Thyroid gland (tissue), 4 donors: Measurements from ENCODE around the gene SMAP2.

Experiments
- CTCF ChIP-seq, 6 experiments: fragments of 200-600 bp in 3 of 6; fragments of 450-650 bp in 3 of 6; sonication (generic) in 3 of 6; IDR thresholded peaks; one replicate each; pipeline ENCODE4 v1.5.1; 2016 to 2019; ENCODE audit warnings: antibody characterized with exemption in 6 of 6, mild to moderate bottlenecking in 2 of 6, inconsistent platforms in 1 of 6, moderate library complexity in 1 of 6
- POLR2A ChIP-seq, 2 donors: fragments of 450-650 bp; IDR thresholded peaks; one replicate each; pipeline ENCODE4 v1.6.1; 2017; ENCODE audit warnings: antibody characterized with exemption in 2 of 2, mild to moderate bottlenecking in 2 of 2, moderate library complexity in 1 of 2

GRCh38 chr1:40386796-40387195, 13.3 kb downstream of the SMAP2 start:
- no peak for TF ChIP-seq POLR2A (IDR thresholded peaks at IDR 0.05)
- TF ChIP-seq CTCF (IDR thresholded peaks at IDR 0.05), result no peak
